DOHH2 (cell line): ENCODE measurements around the gene KCNH6.

Experiments used
- H3F3A ChIP-seq: fragments of 200-600 bp; sonication (generic), shearing (Covaris generic); 2 replicates; pipeline ENCODE4 v1.6.0; 2016; ENCODE audit warnings: antibody characterized with exemption, mild to moderate bottlenecking; ENCODE audit not compliant: control insufficient read depth, insufficient read depth
- H3K27ac ChIP-seq: fragments of 200-600 bp; sonication (generic); 2 replicates; pipeline ENCODE4 v1.5.1; 2014; ENCODE audit warnings: low read depth, mild to moderate bottlenecking, low read length, moderate library complexity
- H3K27me3 ChIP-seq: fragments of 200-600 bp; sonication (generic); 2 replicates; pipeline ENCODE4 v1.6.1; 2014; ENCODE audit warnings: mild to moderate bottlenecking, low read length, mixed read lengths; ENCODE audit not compliant: control insufficient read depth
- H3K36me3 ChIP-seq: fragments of 200-600 bp; sonication (generic); 2 replicates; pipeline ENCODE4 v1.6.1; 2014; ENCODE audit warnings: mild to moderate bottlenecking, low read length, moderate library complexity, mixed read lengths; ENCODE audit not compliant: control insufficient read depth
- H3K4me1 ChIP-seq: fragments of 200-600 bp; sonication (generic); 2 replicates; pipeline ENCODE4 v1.6.1; 2014; ENCODE audit warnings: mild to moderate bottlenecking, low read length, mixed read lengths; ENCODE audit not compliant: control insufficient read depth
- H3K4me2 ChIP-seq: fragments of 200-600 bp; sonication (generic); 2 replicates; pipeline ENCODE4 v1.6.0; 2014; ENCODE audit warnings: mild to moderate bottlenecking, low read length, moderate library complexity
- H3K4me3 ChIP-seq: fragments of 200-600 bp; sonication (generic); 2 replicates; pipeline ENCODE4 v1.5.1; 2014; ENCODE audit warnings: mild to moderate bottlenecking, low read length, mixed read lengths
- H3K79me2 ChIP-seq: fragments of 200-600 bp; sonication (generic); 2 replicates; pipeline ENCODE4 v1.6.1; 2014; ENCODE audit warnings: mild to moderate bottlenecking, low read length, mixed read lengths; ENCODE audit not compliant: control insufficient read depth
- H3K9me2 ChIP-seq: fragments of 200-600 bp; sonication (generic); replicated peaks from 2 replicates; pipeline ENCODE4 v1.6.1; 2014; ENCODE audit warnings: mild to moderate bottlenecking, low read length, mixed read lengths; ENCODE audit not compliant: control insufficient read depth
- H3K9me3 ChIP-seq: fragments of 200-600 bp; sonication (generic); 2 replicates; pipeline ENCODE4 v1.6.1; 2014; ENCODE audit warnings: antibody characterized with exemption, low read length, mixed read lengths; ENCODE audit not compliant: control insufficient read depth, insufficient read depth
- H4K20me1 ChIP-seq: fragments of 200-600 bp; sonication (generic); 2 replicates; pipeline ENCODE4 v1.6.0; 2014; ENCODE audit warnings: low read depth, mild to moderate bottlenecking, antibody characterized with exemption, low read length, moderate library complexity; ENCODE audit not compliant: control insufficient read depth, insufficient read depth
- EZH2phosphoT487 ChIP-seq: fragments of 200-600 bp; sonication (generic); IDR thresholded peaks from 2 replicates; pipeline ENCODE4 v1.6.1; 2017; ENCODE audit warnings: borderline replicate concordance, mild to moderate bottlenecking, antibody characterized with exemption, low read length, moderate library complexity, mixed read lengths
- TF ChIP-seq, protein P1 (sequence below): fragments of 200-600 bp; sonication (generic); IDR thresholded peaks from one replicate; pipeline ENCODE4 v1.5.1; 2014; ENCODE audit warnings: antibody characterized with exemption, mild to moderate bottlenecking, low read depth, low read length; ENCODE audit not compliant: poor library complexity, severe bottlenecking

KCNH6 gene

GRCh38 chr17:63555500-63556156 lies 32.5 kb downstream of the KCNH6 start:
- H3K27me3 ChIP-seq, result no peaks in the 10 kb centered on the region
- no peak for TF ChIP-seq EZH2phosphoT487
- TF ChIP-seq, protein P1, sequence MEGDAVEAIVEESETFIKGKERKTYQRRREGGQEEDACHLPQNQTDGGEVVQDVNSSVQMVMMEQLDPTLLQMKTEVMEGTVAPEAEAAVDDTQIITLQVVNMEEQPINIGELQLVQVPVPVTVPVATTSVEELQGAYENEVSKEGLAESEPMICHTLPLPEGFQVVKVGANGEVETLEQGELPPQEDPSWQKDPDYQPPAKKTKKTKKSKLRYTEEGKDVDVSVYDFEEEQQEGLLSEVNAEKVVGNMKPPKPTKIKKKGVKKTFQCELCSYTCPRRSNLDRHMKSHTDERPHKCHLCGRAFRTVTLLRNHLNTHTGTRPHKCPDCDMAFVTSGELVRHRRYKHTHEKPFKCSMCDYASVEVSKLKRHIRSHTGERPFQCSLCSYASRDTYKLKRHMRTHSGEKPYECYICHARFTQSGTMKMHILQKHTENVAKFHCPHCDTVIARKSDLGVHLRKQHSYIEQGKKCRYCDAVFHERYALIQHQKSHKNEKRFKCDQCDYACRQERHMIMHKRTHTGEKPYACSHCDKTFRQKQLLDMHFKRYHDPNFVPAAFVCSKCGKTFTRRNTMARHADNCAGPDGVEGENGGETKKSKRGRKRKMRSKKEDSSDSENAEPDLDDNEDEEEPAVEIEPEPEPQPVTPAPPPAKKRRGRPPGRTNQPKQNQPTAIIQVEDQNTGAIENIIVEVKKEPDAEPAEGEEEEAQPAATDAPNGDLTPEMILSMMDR, result no peak
- H3K27ac ChIP-seq, result no peak overlapping the region
- H3K4me1 ChIP-seq, result peaks cover 16% of the 10 kb centered on the region
- H3K79me2 ChIP-seq, result peaks cover 97% of the 10 kb centered on the region
- H3K4me3 ChIP-seq, result no peak overlapping the region
- no peaks in the 10 kb centered on the region; the same call in 1 of the 2 replicates for H3F3A ChIP-seq
- H3K9me3 ChIP-seq, result no peaks in the 10 kb centered on the region
- H3K4me2 ChIP-seq, result no peak overlapping the region
- H4K20me1 ChIP-seq, result peaks cover 46% of the 10 kb centered on the region
- H3K9me2 ChIP-seq, result no peaks in the 10 kb centered on the region
- peaks cover 35% of the 10 kb centered on the region for H3K36me3 ChIP-seq

DNA sequence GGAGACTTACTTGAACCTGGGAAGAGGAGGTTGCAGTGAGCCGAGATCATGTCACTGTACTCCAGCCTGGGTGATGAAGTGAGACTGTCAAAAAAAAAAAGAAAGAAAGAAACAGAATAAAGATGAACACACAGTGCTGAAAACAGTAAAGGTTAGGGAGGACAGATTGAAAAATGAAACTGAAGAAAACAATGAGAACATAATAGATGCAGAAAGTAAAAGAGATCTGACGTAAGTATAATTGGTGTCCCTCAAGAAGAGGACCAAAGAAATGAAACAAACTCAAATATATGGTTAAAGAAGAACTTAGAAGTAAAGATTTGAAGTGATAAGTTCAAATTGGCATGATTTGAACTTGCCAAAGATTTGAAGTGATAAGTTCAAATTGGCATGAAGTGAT lies 34.3 kb downstream of the KCNH6 start:
- peaks cover 97% of the 10 kb centered on the region for H3K79me2 ChIP-seq
- H3K4me2 ChIP-seq, result no peak overlapping the region
- no peak overlapping the region for H3K4me3 ChIP-seq
- no peak overlapping the region for H3K27ac ChIP-seq
- no peaks in the 10 kb centered on the region for H3K9me2 ChIP-seq
- H4K20me1 ChIP-seq, result peaks cover 44% of the 10 kb centered on the region
- H3K9me3 ChIP-seq, result no peaks in the 10 kb centered on the region
- no peak for TF ChIP-seq EZH2phosphoT487
- TF ChIP-seq, protein P1, result no peak
- H3K4me1 ChIP-seq, result peaks cover 10% of the 10 kb centered on the region
- peaks cover 3% of the 10 kb centered on the region; the same call in 1 of the 2 replicates for H3F3A ChIP-seq
- H3K27me3 ChIP-seq, result no peaks in the 10 kb centered on the region
- peaks cover 26% of the 10 kb centered on the region for H3K36me3 ChIP-seq

GRCh38 chr17:63558441-63558840 lies 35.3 kb downstream of the KCNH6 start:
- Histone ChIP-seq H3K36me3 (peaks cover 16% of the 10 kb centered on the region), H3K27me3 (no peaks in the 10 kb centered on the region), H3K4me1 (peaks cover under 1% of the 10 kb centered on the region), H3K79me2 (peaks cover 95% of the 10 kb centered on the region), H3F3A (peaks cover 3% of the 10 kb centered on the region; the same call in 1 of the 2 replicates), H3K4me3 (no peak overlapping the region), H4K20me1 (peaks cover 34% of the 10 kb centered on the region), H3K9me2 (no peaks in the 10 kb centered on the region), H3K9me3 (no peaks in the 10 kb centered on the region), H3K4me2 (no peak overlapping the region), H3K27ac (no peak overlapping the region)
- no peak for TF ChIP-seq EZH2phosphoT487
- TF ChIP-seq, protein P1, result no peak
